ENCODE data around the gene ZBED4. TPM values are rescaled to one million over a fixed set of nuclear protein-coding genes. Genes with fewer than 3 reads are reported as not detected.

The ZBED4 gene
- total RNA-seq, 1 donor from 2014 or later, result 17.3 TPM

DNA sequence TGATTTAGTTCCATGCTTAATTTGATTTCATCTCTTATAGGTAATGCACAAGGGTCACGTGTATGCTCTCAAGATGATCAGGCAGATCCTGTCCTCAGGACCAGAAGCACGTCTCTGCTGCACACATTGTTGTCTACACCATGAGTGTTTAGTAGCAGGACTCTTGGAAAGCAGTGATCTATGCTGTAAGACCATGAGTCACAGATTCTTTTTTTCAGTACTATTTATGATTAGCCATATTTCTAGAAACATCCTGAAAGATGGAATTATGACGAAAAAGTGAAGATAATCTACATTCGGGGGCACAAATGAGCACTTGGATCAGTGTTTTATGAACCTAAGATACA, 29.6 kb downstream of the ZBED4 start:
- Mint-ChIP-seq H3K27ac (ENCODE audit: unreplicated experiment) (no peak overlapping the region), H3K4me1 (ENCODE audit: unreplicated experiment) (peaks cover 4% of the 10 kb centered on the region), H3K4me3 (ENCODE audit: unreplicated experiment) (no peak overlapping the region), H3K36me3 (ENCODE audit: unreplicated experiment) (peaks cover 50% of the 10 kb centered on the region), H3K27me3 (ENCODE audit: unreplicated experiment) (no peaks in the 10 kb centered on the region), H3K9me3 (ENCODE audit: unreplicated experiment) (no peaks in the 10 kb centered on the region)
- no peak for DNase-seq (ENCODE audit: extremely low spot score, unreplicated experiment)
- no peak for TF ChIP-seq CTCF (IDR thresholded peaks at IDR 0.05)

- Mint-ChIP-seq H3K4me3 (ENCODE audit: unreplicated experiment) (no peak overlapping the region), H3K9me3 (ENCODE audit: unreplicated experiment) (no peaks in the 10 kb centered on the region), H3K27ac (ENCODE audit: unreplicated experiment) (no peak overlapping the region), H3K36me3 (ENCODE audit: unreplicated experiment) (peaks cover 51% of the 10 kb centered on the region), H3K4me1 (ENCODE audit: unreplicated experiment) (peaks cover 4% of the 10 kb centered on the region), H3K27me3 (ENCODE audit: unreplicated experiment) (no peaks in the 10 kb centered on the region)
- no peak for DNase-seq (ENCODE audit: extremely low spot score, unreplicated experiment)
- no peak for TF ChIP-seq CTCF (IDR thresholded peaks at IDR 0.05)
Observed at GRCh38 chr22:49884075-49884474, 30.4 kb downstream of the ZBED4 start.

DNA sequence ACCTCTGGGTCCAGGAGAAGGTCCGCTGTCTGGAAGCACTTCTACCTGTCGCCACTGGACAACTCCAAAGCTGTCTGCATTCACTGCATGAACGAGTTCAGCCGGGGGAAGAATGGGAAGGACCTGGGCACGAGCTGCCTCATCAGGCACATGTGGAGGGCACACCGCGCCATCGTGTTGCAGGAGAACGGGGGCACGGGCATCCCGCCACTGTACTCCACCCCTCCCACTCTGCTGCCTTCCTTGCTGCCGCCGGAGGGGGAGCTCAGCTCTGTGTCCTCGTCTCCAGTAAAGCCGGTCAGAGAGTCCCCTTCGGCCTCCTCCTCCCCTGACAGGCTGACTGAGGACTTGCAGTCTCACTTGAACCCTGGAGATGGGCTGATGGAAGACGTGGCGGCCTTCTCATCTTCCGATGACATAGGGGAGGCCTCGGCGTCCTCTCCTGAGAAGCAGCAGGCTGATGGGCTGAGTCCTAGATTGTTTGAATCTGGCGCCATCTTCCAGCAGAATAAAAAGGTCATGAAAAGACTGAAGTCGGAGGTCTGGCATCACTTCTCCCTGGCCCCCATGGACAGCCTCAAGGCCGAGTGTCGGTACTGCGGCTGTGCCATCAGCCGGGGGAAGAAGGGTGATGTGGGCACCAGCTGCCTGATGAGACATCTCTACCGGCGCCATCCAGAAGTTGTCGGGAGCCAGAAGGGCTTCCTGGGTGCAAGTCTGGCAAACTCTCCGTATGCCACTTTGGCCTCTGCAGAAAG, 31.0 kb downstream of the ZBED4 start:
- Mint-ChIP-seq H3K27ac (ENCODE audit: unreplicated experiment) (no peak overlapping the region), H3K4me3 (ENCODE audit: unreplicated experiment) (no peak overlapping the region), H3K4me1 (ENCODE audit: unreplicated experiment) (peaks cover 4% of the 10 kb centered on the region), H3K9me3 (ENCODE audit: unreplicated experiment) (peaks cover 5% of the 10 kb centered on the region), H3K36me3 (ENCODE audit: unreplicated experiment) (peaks cover 57% of the 10 kb centered on the region), H3K27me3 (ENCODE audit: unreplicated experiment) (no peaks in the 10 kb centered on the region)
- no peak for TF ChIP-seq CTCF (IDR thresholded peaks at IDR 0.05)
- no peak for DNase-seq (ENCODE audit: extremely low spot score, unreplicated experiment)

DNA sequence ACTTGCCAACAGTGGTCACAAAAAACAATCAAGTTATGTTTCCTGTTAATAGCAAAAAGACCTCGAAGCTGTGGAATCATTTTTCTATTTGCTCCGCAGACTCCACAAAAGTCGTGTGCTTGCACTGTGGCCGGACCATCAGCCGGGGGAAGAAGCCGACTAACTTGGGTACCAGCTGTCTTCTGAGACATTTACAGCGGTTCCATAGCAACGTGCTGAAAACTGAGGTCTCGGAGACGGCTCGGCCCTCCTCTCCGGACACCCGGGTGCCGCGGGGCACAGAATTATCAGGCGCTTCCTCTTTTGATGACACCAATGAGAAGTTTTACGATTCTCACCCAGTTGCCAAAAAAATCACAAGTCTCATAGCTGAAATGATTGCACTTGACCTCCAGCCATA, 31.6 kb downstream of the ZBED4 start:
- H3K9me3 Mint-ChIP-seq (ENCODE audit: unreplicated experiment), result peaks cover 8% of the 10 kb centered on the region
- peaks cover 3% of the 10 kb centered on the region for H3K4me1 Mint-ChIP-seq (ENCODE audit: unreplicated experiment)
- no peaks in the 10 kb centered on the region for H3K27me3 Mint-ChIP-seq (ENCODE audit: unreplicated experiment)

GRCh38 chr22:49885881-49886280, 32.2 kb downstream of the ZBED4 start:
- H3K36me3 Mint-ChIP-seq (ENCODE audit: unreplicated experiment), result peaks cover 62% of the 10 kb centered on the region
- no peak overlapping the region for H3K4me3 Mint-ChIP-seq (ENCODE audit: unreplicated experiment)
- TF ChIP-seq CTCF (IDR thresholded peaks at IDR 0.05), result no peak
- no peaks in the 10 kb centered on the region for H3K27me3 Mint-ChIP-seq (ENCODE audit: unreplicated experiment)
- peaks cover 8% of the 10 kb centered on the region for H3K9me3 Mint-ChIP-seq (ENCODE audit: unreplicated experiment)
- H3K4me1 Mint-ChIP-seq (ENCODE audit: unreplicated experiment), result no peaks in the 10 kb centered on the region
- no peak overlapping the region for H3K27ac Mint-ChIP-seq (ENCODE audit: unreplicated experiment)
- DNase-seq (ENCODE audit: extremely low spot score, unreplicated experiment), result no peak

More for the DNA sequence above, 31.6 kb downstream of the ZBED4 start:
- Mint-ChIP-seq H3K36me3 (ENCODE audit: unreplicated experiment) (peaks cover 61% of the 10 kb centered on the region), H3K27ac (ENCODE audit: unreplicated experiment) (no peak overlapping the region), H3K4me3 (ENCODE audit: unreplicated experiment) (no peak overlapping the region)
- no peak for DNase-seq (ENCODE audit: extremely low spot score, unreplicated experiment)
- TF ChIP-seq CTCF (IDR thresholded peaks at IDR 0.05), result no peak
